ENCODE results near the gene TNS1. TPM values are rescaled to one million over a fixed set of nuclear protein-coding genes. Genes with fewer than 3 reads are reported as not detected.

TNS1 gene
- total and polyA plus RNA-seq, 9 of the 15 experiments (the other 6 are each of a cell fraction or from before 2014, with no cell fraction given), result 0.13 to 2.7 (median 0.77) TPM

DNA sequence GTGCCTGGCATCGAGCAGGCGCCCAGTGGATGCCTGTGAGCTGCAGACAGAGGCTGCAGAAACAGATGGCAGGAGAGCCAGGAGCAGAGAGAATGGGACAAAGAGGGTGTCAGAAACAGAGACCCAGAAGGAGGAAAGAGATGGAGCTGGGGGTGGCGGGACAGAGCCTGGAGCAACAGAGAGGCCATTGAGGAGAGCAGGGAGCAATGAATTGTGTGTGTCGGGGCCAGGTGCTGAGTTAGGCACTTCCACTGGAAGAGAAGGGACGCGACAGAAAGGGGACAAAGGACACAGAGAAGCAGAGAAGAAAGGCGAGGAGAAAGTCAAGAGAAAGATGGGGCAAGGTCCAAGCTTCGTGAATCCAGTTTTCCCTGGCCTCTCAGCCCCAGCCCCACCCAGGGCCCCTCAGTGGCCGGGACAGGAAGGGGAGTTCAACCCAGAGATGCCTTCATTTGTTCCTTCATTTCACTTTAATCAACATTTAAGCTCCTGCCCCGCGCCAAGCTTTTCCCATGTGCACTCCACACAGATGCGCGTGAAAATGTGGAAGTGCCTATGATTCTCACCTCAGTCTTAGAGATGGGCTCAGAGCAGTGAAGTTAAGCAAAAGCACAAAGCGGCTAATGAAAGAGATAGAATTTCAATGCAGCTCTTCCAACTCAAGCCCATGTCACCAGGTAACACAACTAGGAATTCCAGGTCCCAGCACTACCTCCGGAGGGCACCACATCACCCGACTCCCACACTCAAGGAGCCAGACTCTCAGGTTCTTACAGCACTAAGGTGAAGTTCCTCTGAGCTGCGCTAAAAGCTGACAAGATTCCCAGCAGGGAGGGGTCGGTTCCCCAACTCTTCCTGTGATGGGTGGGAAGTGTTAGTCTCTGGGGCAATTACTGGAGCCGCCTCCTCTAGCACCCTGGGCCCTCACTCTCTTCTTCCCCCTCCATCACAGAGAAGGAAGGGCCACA lies 55.1 kb downstream of the TNS1 start:
- peaks cover 0 to 42% of the 10 kb centered on the region in 2 experiments; a peak in 3 of 5 replicates for H3K27me3 ChIP-seq (ENCODE audit: control insufficient read depth in 2 of 2, insufficient read depth in 2 of 2, low read length in 2 of 2)
- ChIA-PET POLR2A (no interaction called here), CTCF (ENCODE audit: low intra/inter-chr PET ratio) (interaction anchor here (0.6 kb wide), 1 partner anchor 49 kb away, joined by 3 read pairs; no protein-coding TSS in a partner anchor)
- no peak overlapping the region for H2AFZ ChIP-seq (ENCODE audit: low read depth, low read length)
- no peak overlapping the region for H3K27ac ChIP-seq (ENCODE audit: extremely low read depth, low read depth, low read length)
- 0% methylated on average over 15 of the region's 19 CpGs for WGBS (ENCODE audit: insufficient coverage, low coverage, missing lambda C conversion rate)
- intact Hi-C loops (cut with micrococcal nuclease) (no loop called here), in situ Hi-C loops (cut with MboI) (no loop called here)
- no peaks in the 10 kb centered on the region for H3K79me2 ChIP-seq (ENCODE audit: control insufficient read depth, insufficient read depth, low read length)
- no peaks in the 10 kb centered on the region for H3K9me1 ChIP-seq (ENCODE audit: control insufficient read depth, insufficient read depth, low read length)
- no peaks in the 10 kb centered on the region for H3K36me3 ChIP-seq (ENCODE audit: control insufficient read depth, insufficient read depth, low read length)
- DNase-seq (ENCODE audit: extremely low read depth in 1 of 4, low spot score in 3 of 4) (no peak), FAIRE-seq (no peak), ATAC-seq (no peak)
- H3K4me2 ChIP-seq (ENCODE audit: insufficient read depth, low read length), result no peak overlapping the region
- no peak overlapping the region for H3K9ac ChIP-seq (ENCODE audit: insufficient read depth in 1 of 2, low read depth in 2 of 2, low read length in 2 of 2)
- no peaks in the 10 kb centered on the region for H3K9me3 ChIP-seq (replicated peaks; ENCODE audit: control insufficient read depth, insufficient read depth, low read depth, low read length)
- no TSS peak for BruUV-seq (replicated peaks)
- peaks cover 2 to 7% of the 10 kb centered on the region in 2 experiments; a peak in 3 of 5 replicates for H3K4me1 ChIP-seq (replicated peaks in 1 of 2; ENCODE audit: control insufficient read depth in 2 of 2, insufficient read depth in 2 of 2, low read length in 2 of 2)
- no peak overlapping the region for H3K4me3 ChIP-seq
- TF ChIP-seq U2AF1 (optimal IDR thresholded peaks at IDR 0.05; ENCODE audit: low read depth, low read length) (no peak), KLF13 (tag; IDR thresholded peaks at IDR 0.05; ENCODE audit: borderline replicate concordance, low read depth) (no peak), MEIS2 (IDR thresholded peaks at IDR 0.05; ENCODE audit: partially characterized antibody) (no peak)
- TF ChIP-seq, protein P1, sequence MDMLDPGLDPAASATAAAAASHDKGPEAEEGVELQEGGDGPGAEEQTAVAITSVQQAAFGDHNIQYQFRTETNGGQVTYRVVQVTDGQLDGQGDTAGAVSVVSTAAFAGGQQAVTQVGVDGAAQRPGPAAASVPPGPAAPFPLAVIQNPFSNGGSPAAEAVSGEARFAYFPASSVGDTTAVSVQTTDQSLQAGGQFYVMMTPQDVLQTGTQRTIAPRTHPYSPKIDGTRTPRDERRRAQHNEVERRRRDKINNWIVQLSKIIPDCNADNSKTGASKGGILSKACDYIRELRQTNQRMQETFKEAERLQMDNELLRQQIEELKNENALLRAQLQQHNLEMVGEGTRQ (CRISPR knock-in tag; IDR thresholded peaks at IDR 0.05), result no peak
- TF ChIP-seq, protein P2, sequence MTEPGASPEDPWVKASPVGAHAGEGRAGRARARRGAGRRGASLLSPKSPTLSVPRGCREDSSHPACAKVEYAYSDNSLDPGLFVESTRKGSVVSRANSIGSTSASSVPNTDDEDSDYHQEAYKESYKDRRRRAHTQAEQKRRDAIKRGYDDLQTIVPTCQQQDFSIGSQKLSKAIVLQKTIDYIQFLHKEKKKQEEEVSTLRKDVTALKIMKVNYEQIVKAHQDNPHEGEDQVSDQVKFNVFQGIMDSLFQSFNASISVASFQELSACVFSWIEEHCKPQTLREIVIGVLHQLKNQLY (CRISPR knock-in tag; conservative IDR thresholded peaks at IDR 0.05), result no peak
- TF ChIP-seq, protein P3, sequence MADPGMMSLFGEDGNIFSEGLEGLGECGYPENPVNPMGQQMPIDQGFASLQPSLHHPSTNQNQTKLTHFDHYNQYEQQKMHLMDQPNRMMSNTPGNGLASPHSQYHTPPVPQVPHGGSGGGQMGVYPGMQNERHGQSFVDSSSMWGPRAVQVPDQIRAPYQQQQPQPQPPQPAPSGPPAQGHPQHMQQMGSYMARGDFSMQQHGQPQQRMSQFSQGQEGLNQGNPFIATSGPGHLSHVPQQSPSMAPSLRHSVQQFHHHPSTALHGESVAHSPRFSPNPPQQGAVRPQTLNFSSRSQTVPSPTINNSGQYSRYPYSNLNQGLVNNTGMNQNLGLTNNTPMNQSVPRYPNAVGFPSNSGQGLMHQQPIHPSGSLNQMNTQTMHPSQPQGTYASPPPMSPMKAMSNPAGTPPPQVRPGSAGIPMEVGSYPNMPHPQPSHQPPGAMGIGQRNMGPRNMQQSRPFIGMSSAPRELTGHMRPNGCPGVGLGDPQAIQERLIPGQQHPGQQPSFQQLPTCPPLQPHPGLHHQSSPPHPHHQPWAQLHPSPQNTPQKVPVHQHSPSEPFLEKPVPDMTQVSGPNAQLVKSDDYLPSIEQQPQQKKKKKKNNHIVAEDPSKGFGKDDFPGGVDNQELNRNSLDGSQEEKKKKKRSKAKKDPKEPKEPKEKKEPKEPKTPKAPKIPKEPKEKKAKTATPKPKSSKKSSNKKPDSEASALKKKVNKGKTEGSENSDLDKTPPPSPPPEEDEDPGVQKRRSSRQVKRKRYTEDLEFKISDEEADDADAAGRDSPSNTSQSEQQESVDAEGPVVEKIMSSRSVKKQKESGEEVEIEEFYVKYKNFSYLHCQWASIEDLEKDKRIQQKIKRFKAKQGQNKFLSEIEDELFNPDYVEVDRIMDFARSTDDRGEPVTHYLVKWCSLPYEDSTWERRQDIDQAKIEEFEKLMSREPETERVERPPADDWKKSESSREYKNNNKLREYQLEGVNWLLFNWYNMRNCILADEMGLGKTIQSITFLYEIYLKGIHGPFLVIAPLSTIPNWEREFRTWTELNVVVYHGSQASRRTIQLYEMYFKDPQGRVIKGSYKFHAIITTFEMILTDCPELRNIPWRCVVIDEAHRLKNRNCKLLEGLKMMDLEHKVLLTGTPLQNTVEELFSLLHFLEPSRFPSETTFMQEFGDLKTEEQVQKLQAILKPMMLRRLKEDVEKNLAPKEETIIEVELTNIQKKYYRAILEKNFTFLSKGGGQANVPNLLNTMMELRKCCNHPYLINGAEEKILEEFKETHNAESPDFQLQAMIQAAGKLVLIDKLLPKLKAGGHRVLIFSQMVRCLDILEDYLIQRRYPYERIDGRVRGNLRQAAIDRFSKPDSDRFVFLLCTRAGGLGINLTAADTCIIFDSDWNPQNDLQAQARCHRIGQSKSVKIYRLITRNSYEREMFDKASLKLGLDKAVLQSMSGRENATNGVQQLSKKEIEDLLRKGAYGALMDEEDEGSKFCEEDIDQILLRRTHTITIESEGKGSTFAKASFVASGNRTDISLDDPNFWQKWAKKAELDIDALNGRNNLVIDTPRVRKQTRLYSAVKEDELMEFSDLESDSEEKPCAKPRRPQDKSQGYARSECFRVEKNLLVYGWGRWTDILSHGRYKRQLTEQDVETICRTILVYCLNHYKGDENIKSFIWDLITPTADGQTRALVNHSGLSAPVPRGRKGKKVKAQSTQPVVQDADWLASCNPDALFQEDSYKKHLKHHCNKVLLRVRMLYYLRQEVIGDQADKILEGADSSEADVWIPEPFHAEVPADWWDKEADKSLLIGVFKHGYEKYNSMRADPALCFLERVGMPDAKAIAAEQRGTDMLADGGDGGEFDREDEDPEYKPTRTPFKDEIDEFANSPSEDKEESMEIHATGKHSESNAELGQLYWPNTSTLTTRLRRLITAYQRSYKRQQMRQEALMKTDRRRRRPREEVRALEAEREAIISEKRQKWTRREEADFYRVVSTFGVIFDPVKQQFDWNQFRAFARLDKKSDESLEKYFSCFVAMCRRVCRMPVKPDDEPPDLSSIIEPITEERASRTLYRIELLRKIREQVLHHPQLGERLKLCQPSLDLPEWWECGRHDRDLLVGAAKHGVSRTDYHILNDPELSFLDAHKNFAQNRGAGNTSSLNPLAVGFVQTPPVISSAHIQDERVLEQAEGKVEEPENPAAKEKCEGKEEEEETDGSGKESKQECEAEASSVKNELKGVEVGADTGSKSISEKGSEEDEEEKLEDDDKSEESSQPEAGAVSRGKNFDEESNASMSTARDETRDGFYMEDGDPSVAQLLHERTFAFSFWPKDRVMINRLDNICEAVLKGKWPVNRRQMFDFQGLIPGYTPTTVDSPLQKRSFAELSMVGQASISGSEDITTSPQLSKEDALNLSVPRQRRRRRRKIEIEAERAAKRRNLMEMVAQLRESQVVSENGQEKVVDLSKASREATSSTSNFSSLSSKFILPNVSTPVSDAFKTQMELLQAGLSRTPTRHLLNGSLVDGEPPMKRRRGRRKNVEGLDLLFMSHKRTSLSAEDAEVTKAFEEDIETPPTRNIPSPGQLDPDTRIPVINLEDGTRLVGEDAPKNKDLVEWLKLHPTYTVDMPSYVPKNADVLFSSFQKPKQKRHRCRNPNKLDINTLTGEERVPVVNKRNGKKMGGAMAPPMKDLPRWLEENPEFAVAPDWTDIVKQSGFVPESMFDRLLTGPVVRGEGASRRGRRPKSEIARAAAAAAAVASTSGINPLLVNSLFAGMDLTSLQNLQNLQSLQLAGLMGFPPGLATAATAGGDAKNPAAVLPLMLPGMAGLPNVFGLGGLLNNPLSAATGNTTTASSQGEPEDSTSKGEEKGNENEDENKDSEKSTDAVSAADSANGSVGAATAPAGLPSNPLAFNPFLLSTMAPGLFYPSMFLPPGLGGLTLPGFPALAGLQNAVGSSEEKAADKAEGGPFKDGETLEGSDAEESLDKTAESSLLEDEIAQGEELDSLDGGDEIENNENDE (IDR thresholded peaks at IDR 0.05; ENCODE audit: low read depth, low read length), result no peak
- H4K20me1 ChIP-seq (replicated peaks; ENCODE audit: control insufficient read depth, insufficient read depth, low read length), result no peaks in the 10 kb centered on the region

Data from K562 (cell line).